IMR-90 (cell line): ENCODE results near the gene TNFRSF18. TPM values are rescaled to one million over a fixed set of nuclear protein-coding genes. Genes with fewer than 3 reads are reported as not detected.

ENCODE experiments used
- ATAC-seq: fragments of 200-7000 bp; cut with Tn5 transposase; 2 replicates; pipeline ENCODE4 v1.9.1; 2020; ENCODE audit warnings: low read depth, mild to moderate bottlenecking, moderate library complexity
- BruUV-seq: library from RNA; stranded (reverse); fragments of 400-500 nt; replicated peaks from 2 replicates; lab custom pipeline; 2021; lab: Mats Ljungman, UMichigan
- CTCF ChIA-PET: fragments of 300-600 bp; formaldehyde crosslinking; extraction: SDS; loops from one replicate; lab custom pipeline; 2021; ENCODE audit warnings: antibody characterized with exemption; lab: Yijun Ruan, JAX
- POLR2A ChIA-PET: fragments of 300-600 bp; sonication (Branson Sonifier 250); formaldehyde crosslinking; loops from one replicate; lab custom pipeline; 2022; ENCODE audit warnings: antibody characterized with exemption; ENCODE audit not compliant: unreplicated experiment; lab: Charles Lee
- DNase-seq: peaks from one replicate; pipeline ENCODE4 v3.0.0; 2013
- H2AFZ ChIP-seq: replicated peaks from 2 replicates; pipeline ENCODE3; 2013; ENCODE audit warnings: low read length, mild to moderate bottlenecking; ENCODE audit not compliant: poor library complexity
- H2AK5ac ChIP-seq: 2 replicates; pipeline ENCODE4 v1.6.1; 2013; ENCODE audit warnings: low read depth, low read length, inconsistent platforms
- H2AK9ac ChIP-seq: replicated peaks from 2 replicates; pipeline ENCODE3; 2013; ENCODE audit warnings: mild to moderate bottlenecking, low read depth, low read length, moderate library complexity; ENCODE audit not compliant: poor library complexity
- H2BK120ac ChIP-seq: 2 replicates; pipeline ENCODE4 v1.6.1; 2013; ENCODE audit warnings: low read depth, low read length, inconsistent platforms
- H2BK15ac ChIP-seq: 3 replicates; pipeline ENCODE4 v1.6.1; 2013; ENCODE audit warnings: low read depth, low read length, inconsistent platforms
- H2BK20ac ChIP-seq: 2 replicates; pipeline ENCODE4 v1.6.1; 2013; ENCODE audit warnings: low read depth, mild to moderate bottlenecking, inconsistent platforms, low read length, moderate library complexity
- H2BK5ac ChIP-seq: 2 replicates; pipeline ENCODE4 v1.6.1; 2013; ENCODE audit warnings: mild to moderate bottlenecking, low read depth, low read length, inconsistent platforms; ENCODE audit not compliant: poor library complexity, severe bottlenecking
- H3K14ac ChIP-seq: replicated peaks from 2 replicates; pipeline ENCODE4 v1.6.1; 2013; ENCODE audit warnings: low read depth, low read length, inconsistent platforms
- H3K18ac ChIP-seq: 2 replicates; pipeline ENCODE4 v1.6.1; 2013; ENCODE audit warnings: low read depth, low read length, control low read depth
- H3K23ac ChIP-seq: 2 replicates; pipeline ENCODE4 v1.6.1; 2013; ENCODE audit warnings: low read depth, low read length, inconsistent platforms
- H3K27ac ChIP-seq: 2 replicates; pipeline ENCODE4 v1.5.1; 2013; ENCODE audit warnings: mild to moderate bottlenecking, control low read depth, low read length; ENCODE audit not compliant: insufficient read depth
- H3K27me3 ChIP-seq: 2 replicates; pipeline ENCODE4 v1.6.1; 2013; ENCODE audit warnings: low read length; ENCODE audit not compliant: control insufficient read depth, insufficient read depth
- H3K36me3 ChIP-seq: 2 replicates; pipeline ENCODE4 v1.6.1; 2013; ENCODE audit warnings: low read length, mixed read lengths; ENCODE audit not compliant: control insufficient read depth, insufficient read depth
- H3K4ac ChIP-seq: 2 replicates; pipeline ENCODE4 v1.6.1; 2013; ENCODE audit warnings: low read depth, low read length, inconsistent platforms
- H3K4me1 ChIP-seq: 2 replicates; pipeline ENCODE4 v1.6.1; 2013; ENCODE audit warnings: low read length, mixed read lengths; ENCODE audit not compliant: control insufficient read depth, insufficient read depth
- H3K4me2 ChIP-seq: 2 replicates; pipeline ENCODE4 v1.6.1; 2013; ENCODE audit warnings: low read depth, mild to moderate bottlenecking, control low read depth, low read length, moderate library complexity
- H3K4me3 ChIP-seq: 2 replicates; pipeline ENCODE4 v1.5.1; 2013; ENCODE audit warnings: low read depth, mild to moderate bottlenecking, control low read depth, low read length, moderate library complexity; ENCODE audit not compliant: insufficient read depth
- H3K56ac ChIP-seq: 2 replicates; pipeline ENCODE4 v1.6.1; 2013; ENCODE audit warnings: low read length, inconsistent platforms; ENCODE audit not compliant: insufficient read depth; ENCODE audit errors: extremely low read depth
- H3K79me1 ChIP-seq, 2 experiments: 2 replicates each; pipeline ENCODE4 v1.6.1; 2013; ENCODE audit warnings: low read length in 2 of 2, inconsistent platforms in 1 of 2, low read depth in 1 of 2
- H3K9ac ChIP-seq: 2 replicates; pipeline ENCODE4 v1.6.1; 2013; ENCODE audit warnings: low read depth, low read length, control low read depth
- H3K9me1 ChIP-seq: 2 replicates; pipeline ENCODE4 v1.6.1; 2013; ENCODE audit warnings: low read length, inconsistent platforms; ENCODE audit not compliant: insufficient read depth
- H3K9me3 ChIP-seq: 2 replicates; pipeline ENCODE4 v1.6.1; 2013; ENCODE audit warnings: low read length; ENCODE audit not compliant: control insufficient read depth, insufficient read depth
- H4K20me1 ChIP-seq: 2 replicates; pipeline ENCODE4 v1.6.1; 2013; ENCODE audit warnings: low read length, inconsistent platforms; ENCODE audit not compliant: insufficient read depth
- H4K5ac ChIP-seq: 2 replicates; pipeline ENCODE4 v1.6.1; 2013; ENCODE audit warnings: mild to moderate bottlenecking, low read depth, low read length, control low read depth
- H4K8ac ChIP-seq, 2 experiments: 2 replicates each; pipeline ENCODE4 v1.6.1; 2013; ENCODE audit warnings: low read depth in 2 of 2, low read length in 2 of 2, control low read depth in 1 of 2, inconsistent platforms in 1 of 2
- H4K91ac ChIP-seq: 2 replicates; pipeline ENCODE4 v1.6.1; 2013; ENCODE audit warnings: low read depth, low read length, inconsistent platforms; ENCODE audit not compliant: insufficient read depth
- BHLHE40 ChIP-seq: fragments of 150-350 bp; IDR thresholded peaks from 2 replicates; pipeline ENCODE4 v1.6.1; 2016; ENCODE audit warnings: mild to moderate bottlenecking, low read depth, low read length
- CEBPB ChIP-seq: IDR thresholded peaks from 2 replicates; pipeline ENCODE4 v1.6.1; 2012; ENCODE audit warnings: low read depth, low read length, improper control_type of control experiment
- CHD1 ChIP-seq: IDR thresholded peaks from 2 replicates; pipeline ENCODE4 v1.6.1; 2012; ENCODE audit warnings: low read depth, low read length, improper control_type of control experiment
- CTCF ChIP-seq: conservative IDR thresholded peaks from 2 replicates; pipeline ENCODE4 v1.5.1; 2012; ENCODE audit warnings: mild to moderate bottlenecking, low read depth, low read length, improper control_type of control experiment
- ELK1 ChIP-seq: fragments of 150-350 bp; IDR thresholded peaks from 2 replicates; pipeline ENCODE4 v1.6.1; 2016; ENCODE audit warnings: low read depth, mild to moderate bottlenecking, low read length, moderate library complexity, borderline replicate concordance
- FOS ChIP-seq: fragments of 150-350 bp; IDR thresholded peaks from 2 replicates; pipeline ENCODE4 v1.6.1; 2016; ENCODE audit warnings: low read depth, low read length
- MAFK ChIP-seq: IDR thresholded peaks from 2 replicates; pipeline ENCODE4 v1.6.1; 2012; ENCODE audit warnings: low read depth, low read length, improper control_type of control experiment
- MAZ ChIP-seq: IDR thresholded peaks from 2 replicates; pipeline ENCODE4 v1.6.1; 2012; ENCODE audit warnings: low read depth, mild to moderate bottlenecking, low read length, improper control_type of control experiment, moderate library complexity, borderline replicate concordance
- MXI1 ChIP-seq: IDR thresholded peaks from 2 replicates; pipeline ENCODE4 v1.6.1; 2012; ENCODE audit warnings: low read depth, mild to moderate bottlenecking, low read length, moderate library complexity, borderline replicate concordance
- NFE2L2 ChIP-seq: fragments of 150-350 bp; IDR thresholded peaks from 2 replicates; pipeline ENCODE4 v1.6.1; 2016; ENCODE audit warnings: low read depth, mild to moderate bottlenecking, low read length
- POLR2A ChIP-seq: IDR thresholded peaks from 2 replicates; pipeline ENCODE4 v1.6.1; 2012; ENCODE audit warnings: mild to moderate bottlenecking, low read depth, low read length
- RAD21 ChIP-seq: IDR thresholded peaks from 2 replicates; pipeline ENCODE4 v1.6.1; 2012; ENCODE audit warnings: low read length, improper control_type of control experiment
- RCOR1 ChIP-seq: IDR thresholded peaks from 2 replicates; pipeline ENCODE4 v1.6.1; 2012; ENCODE audit warnings: mild to moderate bottlenecking, low read length, improper control_type of control experiment; ENCODE audit not compliant: insufficient replicate concordance
- RFX5 ChIP-seq: IDR thresholded peaks from 2 replicates; pipeline ENCODE4 v1.8.0; 2012; ENCODE audit warnings: low read depth, mild to moderate bottlenecking, low read length, moderate library complexity
- SMC3 ChIP-seq: fragments of 150-350 bp; IDR thresholded peaks from 2 replicates; pipeline ENCODE4 v1.6.1; 2016; ENCODE audit warnings: low read depth, mild to moderate bottlenecking, antibody characterized with exemption, low read length, moderate library complexity
- USF2 ChIP-seq: fragments of 150-350 bp; IDR thresholded peaks from 2 replicates; pipeline ENCODE4 v1.6.1; 2017; ENCODE audit warnings: mild to moderate bottlenecking, antibody characterized with exemption, low read length, low read depth
- WGBS, 2 experiments: methylation state at CpG; one replicate each; pipeline versions ENCODE4 v1.1.5 to v1.1.7; 2013; ENCODE audit warnings: missing lambda C conversion rate in 2 of 2; ENCODE audit not compliant: insufficient read length in 1 of 2; ENCODE audit errors: extremely low coverage in 2 of 2; 5-methylcytosine and 5-hydroxymethylcytosine counted together
- dilution Hi-C: fragments of 300-500 bp; cut with HindIII; formaldehyde crosslinking; loops from one replicate; pipeline ENCODE4 v1.14.3; 2018; ENCODE audit warnings: low sequenced_read_pairs; ENCODE audit not compliant: unreplicated experiment
- in situ Hi-C: fragments of 300-500 bp; cut with MboI; formaldehyde crosslinking; loops from 3 replicates; pipeline ENCODE4 v1.14.3; 2019; ENCODE audit warnings: low sequenced_read_pairs, inconsistent platforms, mixed read lengths
- intact Hi-C: fragments of 100-400 bp; cut with micrococcal nuclease; formaldehyde crosslinking; loops from 2 replicates; pipeline ENCODE4 v1.10.0; 2022
- polyA plus RNA-seq, 3 experiments: library from polyadenylated mRNA; depleted of rRNA; stranded (reverse); fragments of >200 nt; gene quantifications; 2 replicates each; pipeline ENCODE4 v1.2.3, GENCODE V29; 2012; ENCODE audit warnings: low replicate concordance in 1 of 3
- total RNA-seq: library from RNA; depleted of rRNA; stranded (reverse); fragments of >200 nt; gene quantifications from 2 replicates; pipeline ENCODE4 v1.2.3, GENCODE V29; 2012

TNFRSF18 gene
- total and polyA plus RNA-seq, 2 of the 4 experiments (the other 2 are of a cell fraction): 0.18 to 1.0 TPM

GRCh38 chr1:1227386-1227785 lies 21.0 kb upstream of the TNFRSF18 start:
- Histone ChIP-seq H3K9me1 (peaks cover 15% of the 10 kb centered on the region), H2AK5ac (no peak overlapping the region), H3K79me1 (peaks cover 11 to 69% of the 10 kb centered on the region in 2 experiments; a peak in 3 of 4 replicates), H3K4me3 (no peak overlapping the region), H3K27me3 (no peaks in the 10 kb centered on the region), H3K23ac (no peak overlapping the region), H3K14ac (no peak overlapping the region), H2BK20ac (no peak overlapping the region), H2BK15ac (no peak overlapping the region), H3K4me2 (no peak overlapping the region), H2BK120ac (no peak overlapping the region), H3K18ac (no peak overlapping the region), H2AFZ (no peak overlapping the region), H3K56ac (no peak overlapping the region), H2AK9ac (no peak overlapping the region), H3K27ac (no peak overlapping the region), H3K9me3 (no peaks in the 10 kb centered on the region), H3K36me3 (peaks cover 57% of the 10 kb centered on the region), H3K4ac (no peak overlapping the region), H4K20me1 (peaks cover 60% of the 10 kb centered on the region), H4K8ac (no peak overlapping the region), H4K91ac (no peak overlapping the region), H2BK5ac (no peak overlapping the region), H3K4me1 (peaks cover 6% of the 10 kb centered on the region; the same call in 1 of the 2 replicates), H3K9ac (no peak overlapping the region), H4K5ac (no peak overlapping the region)
- BruUV-seq: no TSS peak
- POLR2A ChIA-PET: no interaction called here
- TF ChIP-seq RCOR1 (no peak), BHLHE40 (no peak), SMC3 (no peak), RAD21 (no peak), CEBPB (no peak), RFX5 (no peak), ELK1 (no peak), CHD1 (no peak), FOS (no peak), CTCF (no peak), POLR2A (no peak), NFE2L2 (no peak), MAFK (no peak), MAZ (no peak), MXI1 (no peak), USF2 (no peak)
- DNase-seq: no peak
- dilution Hi-C loops (no loop called here), in situ Hi-C loops (no loop called here), intact Hi-C loops (no loop called here)
- WGBS, 2 experiments: 100% methylated on average over 16 of the region's 25 CpGs; no CpG with 5 or more reads in 1 of the 2 experiments
- CTCF ChIA-PET: no interaction called here
- ATAC-seq: no peak
